H1 (cell line): ENCODE data around the gene BAIAP2L2.

ENCODE experiments used
- ATF2 ChIP-seq: IDR thresholded peaks from 2 replicates; pipeline ENCODE4 v1.6.1; 2012; ENCODE audit warnings: low read length, inconsistent platforms
- BACH1 ChIP-seq: IDR thresholded peaks from 2 replicates; pipeline ENCODE4 v1.6.1; 2012; ENCODE audit warnings: low read length, improper control_type of control experiment
- CEBPB ChIP-seq: IDR thresholded peaks from 2 replicates; pipeline ENCODE4 v1.6.1; 2012; ENCODE audit warnings: low read depth, low read length
- CTCF ChIP-seq, 3 experiments: IDR thresholded peaks; 1 replicate in 2 of 3; 2 replicates in 1 of 3; pipeline versions ENCODE4 v1.5.1 to v1.6.1; 2011; ENCODE audit warnings: low read length in 3 of 3, mild to moderate bottlenecking in 3 of 3, inconsistent platforms in 2 of 3, low read depth in 1 of 3, moderate library complexity in 1 of 3; ENCODE audit not compliant: insufficient read depth in 1 of 3; ENCODE audit errors: control extremely low read depth in 1 of 3
- EP300 ChIP-seq, 2 experiments: IDR thresholded peaks; 1 replicate in 1 of 2; 2 replicates in 1 of 2; pipeline ENCODE4 v1.6.1; 2011 to 2012; ENCODE audit warnings: low read depth in 2 of 2, low read length in 2 of 2, mild to moderate bottlenecking in 2 of 2, borderline replicate concordance in 1 of 2, inconsistent platforms in 1 of 2, moderate library complexity in 1 of 2
- EZH2 ChIP-seq: fragments of 200-600 bp; sonication (generic); IDR thresholded peaks from 2 replicates; pipeline ENCODE4 v1.7.1; 2012; ENCODE audit warnings: low read depth, mild to moderate bottlenecking, moderate library complexity, low read length, inconsistent platforms; ENCODE audit not compliant: severe bottlenecking
- FOSL1 ChIP-seq: IDR thresholded peaks from 2 replicates; pipeline ENCODE4 v1.6.1; 2011; ENCODE audit warnings: mild to moderate bottlenecking, low read depth, low read length, moderate library complexity; ENCODE audit not compliant: insufficient read depth
- HDAC6 ChIP-seq: IDR thresholded peaks from one replicate; pipeline ENCODE4 v1.7.1; 2012; ENCODE audit warnings: low read depth, mild to moderate bottlenecking, inconsistent platforms, low read length, moderate library complexity
- NANOG ChIP-seq: IDR thresholded peaks from 2 replicates; pipeline ENCODE4 v1.6.1; 2011; ENCODE audit warnings: low read length, low read depth, mild to moderate bottlenecking, inconsistent platforms; ENCODE audit not compliant: insufficient read depth, poor library complexity, severe bottlenecking
- RNF2 ChIP-seq: fragments of 200-900, 300-1000 bp; sonication (generic); IDR thresholded peaks from 2 replicates; pipeline ENCODE4 v1.7.1; 2016; ENCODE audit warnings: borderline replicate concordance, low read depth, mild to moderate bottlenecking, antibody characterized with exemption, low read length; ENCODE audit not compliant: poor library complexity, severe bottlenecking; ENCODE audit errors: missing control alignments
- USF2 ChIP-seq: IDR thresholded peaks from 2 replicates; pipeline ENCODE4 v1.6.1; 2011; ENCODE audit warnings: low read length, improper control_type of control experiment

- TF ChIP-seq FOSL1 (no peak), CTCF (IDR thresholded peaks at IDR 0.05; ENCODE audit: control extremely low read depth in 1 of 3, insufficient read depth in 1 of 3, low read depth in 1 of 3, low read length in 3 of 3) (peak in 1 of 3 experiments; percentile 10; a peak in 2 of 4 replicates), BACH1 (no peak), USF2 (no peak), EP300 (IDR thresholded peaks at IDR 0.05; ENCODE audit: borderline replicate concordance in 1 of 2, low read depth in 2 of 2, low read length in 2 of 2) (no peak), NANOG (no peak), RNF2 (no peak), ATF2 (no peak), EZH2 (no peak), CEBPB (no peak), HDAC6 (no peak)
Observed at GRCh38 chr22:38137876-38138687, 27.6 kb upstream of the BAIAP2L2 start.
